ENCODE data around the gene MAPK14.

DNA sequence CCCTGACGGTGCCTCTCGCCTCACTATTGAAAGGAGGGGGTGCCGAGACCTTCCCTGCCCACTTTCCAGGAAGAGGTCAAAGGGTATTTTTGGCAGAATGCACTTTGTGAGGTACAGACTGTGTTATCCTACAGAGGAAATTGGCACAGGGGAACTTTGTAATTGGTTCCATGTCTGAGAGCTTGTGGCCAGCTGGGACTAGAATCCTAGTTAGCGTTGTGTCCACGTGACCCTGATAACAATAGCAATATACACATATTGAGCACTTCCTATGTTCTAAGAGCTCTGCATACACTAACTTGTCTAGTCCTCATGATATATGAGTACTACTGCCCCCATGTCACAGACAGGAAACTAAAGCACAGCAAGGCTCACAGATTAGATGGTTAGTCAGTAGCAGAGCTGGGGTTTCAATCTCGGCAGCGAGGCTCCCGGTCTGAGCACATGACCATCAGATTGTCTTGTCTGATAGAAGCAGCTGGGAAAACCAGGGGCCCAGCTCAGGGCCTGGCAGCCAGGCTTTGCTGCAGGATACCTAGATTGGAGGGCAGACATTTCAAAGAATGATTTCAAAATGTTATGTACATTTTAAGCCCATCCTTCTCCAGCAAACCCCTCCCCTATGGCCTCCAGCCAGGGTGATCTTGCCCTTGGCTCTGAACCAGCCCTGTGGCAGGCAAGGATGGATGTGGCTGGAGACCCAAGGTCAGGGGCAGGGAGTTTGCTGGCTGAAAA lies 104.1 kb downstream of the MAPK14 start:
- TF ChIP-seq CTCF (IDR thresholded peaks at IDR 0.05; ENCODE audit: extremely low read depth in 1 of 2, insufficient read depth in 1 of 2, low read depth in 1 of 2, low read length in 2 of 2) (no peak), POLR2A (IDR thresholded peaks at IDR 0.05; ENCODE audit: low read depth, low read length) (peak; percentile 66)
